Right lobe of liver (tissue), 4 donors: ENCODE measurements around the gene KRT80.

Experiments used
- CTCF ChIP-seq, 4 donors: fragments of 200-600 bp in 3 of 4; fragments of 450-650 bp in 1 of 4; IDR thresholded peaks; one replicate each; pipeline versions ENCODE4 v1.5.1 to v1.8.0; 2016 to 2022; ENCODE audit warnings: antibody characterized with exemption in 4 of 4, mild to moderate bottlenecking in 2 of 4
- POLR2A ChIP-seq: fragments of 450-650 bp; IDR thresholded peaks from one replicate; pipeline ENCODE4 v1.6.1; 2017; ENCODE audit warnings: antibody characterized with exemption, mild to moderate bottlenecking
- donor health status: DM: no; HTN: no; CAD: no.
- donor health status: DM: no; HTN: no; CAD: no.
- donor health status: DM: no; HTN: yes; CAD: no.

- TF ChIP-seq POLR2A = no peak
- no peak for TF ChIP-seq CTCF (IDR thresholded peaks at IDR 0.05)
Observed at GRCh38 chr12:52127683-52128450, 63.9 kb downstream of the KRT80 start.
